NCI-H146 treated with DMSO at 0.1 percent for 48 hours (cell line): ENCODE results near the gene PTPN6.

Source experiments
- DNase-seq: peaks from one replicate; lab custom pipeline; 2025; ENCODE audit not compliant: unreplicated experiment; lab: John Stamatoyannopoulos, UW

The PTPN6 gene

DNA sequence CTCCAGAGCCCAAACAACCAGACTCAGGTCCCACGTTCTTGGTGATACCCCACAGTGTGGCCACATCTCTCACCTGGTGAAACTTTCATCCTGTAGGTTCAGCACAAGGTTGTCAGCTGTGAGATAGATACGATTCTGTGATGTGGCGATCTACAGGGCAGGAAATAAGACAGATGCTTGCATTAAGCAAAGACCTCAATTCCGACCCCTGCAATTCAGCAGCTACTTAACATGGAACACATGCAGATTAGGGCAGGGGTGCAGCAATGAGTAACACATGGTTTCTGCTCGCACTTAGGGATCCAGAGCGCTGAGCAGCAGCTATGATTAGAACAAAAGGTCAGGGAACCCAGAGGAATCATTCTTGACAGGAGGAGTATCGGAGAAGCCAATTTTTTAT is 15.2 kb downstream of the PTPN6 start:
- no peak for DNase-seq

DNA sequence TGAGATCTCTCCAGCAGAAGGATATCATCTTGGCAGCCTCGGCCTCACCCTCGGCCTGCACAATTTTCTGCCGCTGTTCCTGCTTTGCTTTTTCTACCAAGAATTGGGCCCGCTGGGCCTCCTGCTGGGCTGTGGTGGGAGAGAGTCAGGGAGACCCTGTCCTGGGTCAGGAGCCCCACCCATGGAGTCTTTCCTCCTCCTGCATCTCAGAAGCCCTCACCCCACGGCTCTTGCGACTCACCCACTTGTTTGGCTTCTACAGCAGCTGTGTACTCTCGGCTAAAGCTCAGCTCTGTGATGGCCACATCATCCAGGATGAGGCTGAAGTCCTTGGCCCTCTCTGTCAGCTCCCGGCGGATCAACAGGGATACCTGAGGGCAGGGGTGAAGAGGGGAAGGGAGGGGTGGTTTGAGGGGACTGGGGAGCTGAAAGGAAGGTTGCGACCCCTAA is 16.5 kb downstream of the PTPN6 start:
- no peak for DNase-seq

GRCh38 chr12:6968426-6968825 is 17.3 kb downstream of the PTPN6 start:
- no peak for DNase-seq

DNA sequence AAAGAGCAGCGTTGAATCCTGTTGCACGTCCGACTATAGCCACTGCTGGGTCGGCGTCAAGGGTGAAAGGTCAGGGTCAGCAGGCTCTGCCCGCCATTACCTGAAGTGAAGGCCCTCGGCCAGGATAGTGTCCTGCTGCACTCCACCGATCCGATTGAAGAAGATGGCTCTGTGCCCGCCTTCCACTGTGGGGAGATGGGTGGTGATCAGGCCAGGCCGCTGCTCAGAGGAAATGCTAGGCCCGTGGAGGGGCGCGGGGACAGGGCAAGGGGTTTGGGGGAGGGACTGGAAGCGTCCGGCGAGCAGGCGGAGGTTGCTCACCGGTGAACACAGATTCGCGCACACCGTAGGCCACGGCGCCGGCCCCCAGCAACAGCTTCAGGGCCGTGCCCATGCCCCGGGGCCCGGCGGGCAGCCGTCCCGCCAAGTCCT is 19.0 kb downstream of the PTPN6 start:
- no peak for DNase-seq

- DNase-seq = no peak
Measured at GRCh38 chr12:6974180-6974579, 23.0 kb downstream of the PTPN6 start.

DNA sequence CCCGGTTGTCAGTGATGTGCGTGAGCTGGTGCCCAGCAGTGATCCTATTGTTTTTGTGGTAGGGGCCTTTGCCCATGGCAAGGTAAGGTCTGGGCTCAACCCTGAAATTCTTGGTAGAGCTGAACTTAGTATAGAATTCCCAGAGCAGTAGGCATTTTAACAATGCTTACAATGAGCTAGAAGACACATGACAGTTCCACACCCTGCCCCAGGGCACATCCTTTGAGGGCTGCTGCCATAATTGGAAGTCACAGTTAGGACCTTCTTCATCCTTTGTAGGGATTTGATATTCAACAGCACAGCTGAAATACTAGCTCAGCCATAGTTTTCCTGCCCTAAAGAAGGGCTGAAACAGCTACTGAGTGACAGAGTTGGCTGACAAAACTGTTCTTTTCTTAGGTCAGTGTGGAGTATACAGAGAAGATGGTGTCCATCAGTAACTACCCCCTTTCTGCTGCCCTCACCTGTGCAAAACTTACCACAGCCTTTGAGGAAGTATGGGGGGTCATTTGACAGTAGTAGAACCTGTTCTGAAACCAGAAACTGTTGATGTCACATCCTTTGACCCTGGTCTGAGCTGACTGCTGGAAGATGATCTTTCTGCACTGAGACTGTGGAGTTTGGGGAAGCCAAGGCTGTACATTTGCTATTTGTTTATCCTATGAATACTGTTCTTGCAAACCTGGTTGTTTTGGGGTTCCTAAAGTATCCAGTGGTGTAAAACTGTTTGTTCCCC is 24.3 kb downstream of the PTPN6 start:
- DNase-seq = no peak

GRCh38 chr12:6977653-6978052 is 26.5 kb downstream of the PTPN6 start:
- no peak for DNase-seq

GRCh38 chr12:6978188-6978587 is 27.0 kb downstream of the PTPN6 start:
- no peak for DNase-seq

- no peak for DNase-seq
Measured at GRCh38 chr12:6978611-6979011, 27.5 kb downstream of the PTPN6 start.

GRCh38 chr12:6979021-6979420 is 27.9 kb downstream of the PTPN6 start:
- DNase-seq = no peak

DNA sequence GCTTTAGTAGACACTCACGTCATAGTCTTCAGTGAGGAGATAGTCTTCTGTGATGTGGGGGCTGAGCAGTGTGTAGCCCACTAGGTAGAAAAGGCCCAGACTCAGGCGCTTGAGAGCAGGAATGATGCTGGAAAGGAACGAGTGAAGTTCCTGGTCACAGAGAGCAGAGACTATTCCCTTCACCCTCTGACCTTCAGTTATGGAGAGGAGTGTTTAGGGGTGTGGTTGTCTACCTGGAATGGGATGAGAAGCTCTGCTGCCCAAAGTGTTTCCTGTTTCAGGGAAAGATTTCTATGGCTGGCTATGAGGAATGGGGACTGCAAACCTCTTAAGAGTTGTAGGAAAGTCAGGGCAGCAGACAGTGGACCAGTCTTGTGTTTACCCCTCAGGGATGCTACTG is 28.3 kb downstream of the PTPN6 start:
- DNase-seq = no peak

DNA sequence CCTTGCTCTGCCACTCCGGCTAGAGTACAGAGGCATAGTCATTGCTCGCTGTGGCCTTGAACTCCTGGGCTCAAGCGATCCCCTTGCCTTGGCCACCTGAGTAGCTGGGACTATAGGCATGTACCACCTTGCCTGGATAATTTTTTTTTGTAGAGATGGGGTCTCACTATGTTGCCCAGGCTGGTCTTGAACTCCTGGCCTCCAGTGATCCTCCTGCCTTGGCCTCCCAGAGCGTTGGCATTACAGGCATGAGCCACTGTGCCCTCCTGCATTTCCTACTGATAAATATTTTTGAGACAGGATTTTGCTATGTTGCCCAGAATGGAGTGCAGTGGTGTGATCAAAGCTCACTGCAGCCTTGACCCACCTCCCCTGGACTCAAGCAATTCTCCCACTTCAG is 28.9 kb downstream of the PTPN6 start:
- no peak for DNase-seq

- DNase-seq = no peak
Measured at GRCh38 chr12:6980740-6981139, 29.6 kb downstream of the PTPN6 start.

DNA sequence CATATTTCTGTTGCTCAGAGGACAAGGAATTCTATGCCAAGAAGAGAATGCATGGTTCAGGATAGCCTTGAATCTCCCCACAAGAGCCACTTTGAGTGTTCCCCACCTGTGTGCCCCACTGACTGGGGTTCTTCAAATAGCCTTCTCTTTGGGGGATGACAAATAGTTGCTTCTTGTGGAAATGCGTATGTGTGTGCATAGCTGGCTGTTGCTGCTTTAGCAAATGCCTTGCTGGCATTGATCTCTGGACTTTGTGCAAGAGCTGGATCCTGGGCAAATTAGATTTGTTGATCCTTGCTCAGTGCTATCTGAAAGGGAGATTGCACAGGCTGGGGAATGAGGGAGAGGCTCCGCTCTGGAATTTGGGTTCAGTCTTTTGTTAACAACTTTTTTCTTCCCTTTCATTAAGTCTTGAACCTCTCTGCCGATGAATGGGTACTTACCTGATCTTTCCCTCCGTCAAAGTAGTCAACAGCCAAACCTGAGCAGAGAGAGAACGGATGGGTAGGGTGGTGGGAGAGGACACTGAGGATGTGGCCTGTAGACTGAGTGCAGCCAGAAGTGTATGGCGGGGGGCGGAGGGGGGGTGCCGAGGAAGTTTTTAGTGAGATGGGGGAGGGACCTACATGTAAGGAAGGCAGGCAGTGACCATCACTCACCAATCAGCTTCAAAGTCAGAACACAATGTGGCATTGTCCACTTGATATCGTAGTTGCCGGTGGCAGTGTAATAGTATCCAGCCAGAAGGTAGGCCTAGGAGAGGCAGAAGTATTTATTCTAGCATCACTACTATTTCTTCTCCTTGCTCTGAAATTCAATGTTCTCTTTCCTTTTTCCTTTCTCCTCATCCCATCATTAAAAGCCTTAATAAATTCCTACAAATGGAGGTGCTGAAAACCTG is 30.2 kb downstream of the PTPN6 start:
- no peak for DNase-seq

DNA sequence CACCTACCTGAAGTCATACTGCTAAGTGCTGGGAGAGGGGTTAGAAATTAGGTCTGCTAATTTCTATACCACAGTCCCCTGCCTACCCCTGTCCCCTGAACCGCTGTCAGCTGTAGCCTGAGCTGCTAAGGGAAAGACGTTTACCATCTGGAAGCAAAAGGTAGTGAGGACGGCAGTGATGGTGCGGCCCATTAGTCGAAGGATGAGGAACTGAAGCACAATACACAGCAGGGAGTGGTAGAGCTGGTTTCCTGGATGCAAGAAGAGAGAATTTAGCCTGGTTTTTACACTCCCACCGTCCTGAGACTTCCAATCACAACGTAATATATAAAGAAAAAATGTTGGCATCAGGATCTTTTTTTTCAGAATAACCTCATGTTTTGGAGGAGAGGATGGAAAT is 31.4 kb downstream of the PTPN6 start:
- DNase-seq = no peak

DNA sequence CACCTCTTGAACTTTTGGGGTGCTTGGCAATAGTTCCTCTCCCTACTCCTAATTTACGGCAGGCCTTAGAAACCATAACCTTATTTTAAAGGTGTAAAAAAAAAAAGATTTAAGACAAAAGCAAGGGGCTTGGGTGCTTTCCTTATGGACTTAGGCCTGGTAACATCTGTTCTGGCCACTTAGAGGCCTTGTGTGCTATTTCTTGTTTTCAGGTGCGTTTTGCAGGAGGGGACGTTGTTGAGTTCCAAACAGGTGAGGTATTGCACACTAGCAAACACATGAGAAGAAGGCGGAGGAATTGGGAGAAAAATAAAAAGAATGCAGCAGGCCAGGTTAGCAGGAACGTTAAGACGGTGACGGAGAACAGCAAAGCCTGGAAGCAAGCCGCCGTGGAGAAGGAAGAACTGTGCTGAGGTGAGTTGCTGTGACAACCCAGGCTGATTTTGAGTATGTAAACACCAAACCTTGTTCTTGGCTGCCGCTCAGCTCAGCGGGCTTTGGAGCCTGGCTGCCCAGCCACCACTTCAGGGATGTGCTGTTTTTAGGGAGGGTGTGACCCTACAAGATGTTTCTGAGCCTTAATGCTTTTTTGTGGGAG is 36.9 kb downstream of the PTPN6 start:
- no peak for DNase-seq

DNA sequence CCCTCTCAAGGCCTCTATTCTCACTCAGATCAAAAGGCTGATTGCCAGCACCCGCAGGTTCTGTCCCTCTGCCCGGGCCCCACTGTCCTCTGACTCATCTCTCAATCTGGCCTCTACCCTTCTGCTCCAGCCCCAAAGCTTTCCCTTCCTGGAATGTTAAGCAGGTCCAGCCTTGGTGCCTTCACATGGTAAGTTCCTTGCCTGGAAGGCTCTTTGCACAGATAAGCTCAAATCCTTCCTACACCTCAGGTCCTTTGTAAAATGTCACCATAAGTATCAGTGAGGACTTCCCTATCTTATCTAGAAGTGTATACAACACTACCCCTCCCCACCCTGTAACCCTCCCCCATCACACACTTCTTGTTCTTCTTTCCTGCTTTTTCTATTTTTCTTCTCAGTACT is 44.9 kb downstream of the PTPN6 start:
- no peak for DNase-seq

- no peak for DNase-seq
Measured at GRCh38 chr12:6998715-6999451, 47.7 kb downstream of the PTPN6 start.

DNA sequence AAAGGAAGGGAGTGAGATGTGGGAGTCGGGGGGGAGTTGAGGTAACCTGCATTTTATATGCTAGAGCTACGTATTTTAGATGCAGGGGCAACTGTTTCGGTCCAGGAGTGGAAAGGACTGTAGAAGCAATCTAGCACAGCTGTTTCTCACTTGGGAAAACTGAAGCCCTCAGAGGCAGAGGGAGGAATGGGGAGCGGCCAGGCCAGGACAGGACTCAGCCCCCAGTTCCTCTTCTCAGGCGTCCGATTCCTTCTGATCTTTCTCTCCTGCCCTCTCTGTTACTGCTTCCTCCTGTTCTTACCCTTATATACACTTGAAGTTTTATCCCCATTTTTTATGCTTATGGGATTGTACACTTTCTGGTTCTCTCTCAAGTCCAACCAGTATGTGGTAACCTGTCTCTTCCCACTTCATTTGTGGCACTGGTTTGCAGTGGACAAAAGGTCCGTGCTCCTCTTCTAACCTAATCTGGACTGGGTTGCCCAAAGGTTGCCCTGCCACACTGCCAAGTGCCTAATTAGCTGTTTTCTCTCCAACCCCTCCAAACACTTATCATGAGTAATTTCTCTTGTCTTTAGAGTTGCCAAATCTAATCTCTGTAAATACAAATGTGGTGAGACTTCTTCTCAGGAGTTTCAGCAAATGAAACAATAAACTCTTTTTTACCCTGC is 50.9 kb downstream of the PTPN6 start:
- no peak for DNase-seq

GRCh38 chr12:7004287-7004803 is 53.2 kb downstream of the PTPN6 start:
- DNase-seq = no peak
